SU-DHL-6 (cell line): Measurements from ENCODE around the gene STK39.

Source experiments
- H2AFZ ChIP-seq: fragments of 200-600 bp; sonication (generic); 2 replicates; pipeline ENCODE4 v1.6.1; 2014; ENCODE audit warnings: low read depth, mild to moderate bottlenecking, moderate library complexity, mixed read lengths, antibody characterized with exemption, low read length; ENCODE audit not compliant: severe bottlenecking
- H3F3A ChIP-seq: fragments of 200-600 bp; shearing (Covaris generic); 2 replicates; pipeline ENCODE4 v1.6.0; 2016; ENCODE audit warnings: antibody characterized with exemption, mild to moderate bottlenecking; ENCODE audit not compliant: insufficient read depth
- H3K27ac ChIP-seq: fragments of 200-600 bp; sonication (generic); 2 replicates; pipeline ENCODE4 v1.5.1; 2016; ENCODE audit warnings: low read depth, mild to moderate bottlenecking, low read length, moderate library complexity, mixed read lengths
- H3K27me3 ChIP-seq: fragments of 200-600 bp; sonication (generic), shearing (Covaris generic); 2 replicates; pipeline ENCODE4 v1.6.0; 2014; ENCODE audit warnings: mild to moderate bottlenecking, low read length
- H3K36me3 ChIP-seq: fragments of 200-600 bp; sonication (generic); 2 replicates; pipeline ENCODE4 v1.6.1; 2014; ENCODE audit warnings: mild to moderate bottlenecking, low read length, mixed read lengths
- H3K4me2 ChIP-seq: fragments of 300-600, 200-600 bp; shearing (Covaris generic), sonication (generic); 2 replicates; pipeline ENCODE4 v1.6.0; 2014; ENCODE audit warnings: low read length, low read depth, mild to moderate bottlenecking; ENCODE audit not compliant: poor library complexity, severe bottlenecking
- H3K4me3 ChIP-seq: fragments of 200-600 bp; sonication (generic); 2 replicates; pipeline ENCODE4 v1.5.1; 2014; ENCODE audit warnings: antibody characterized with exemption, low read length, mild to moderate bottlenecking, mixed read lengths; ENCODE audit not compliant: insufficient read depth, poor library complexity, severe bottlenecking
- H3K79me2 ChIP-seq: fragments of 200-600 bp; sonication (generic); 2 replicates; pipeline ENCODE4 v1.6.1; 2014; ENCODE audit warnings: mild to moderate bottlenecking, low read length, moderate library complexity; ENCODE audit not compliant: insufficient read depth
- H3K9ac ChIP-seq: fragments of 200-600 bp; sonication (generic); 2 replicates; pipeline ENCODE4 v1.7.0; 2014; ENCODE audit warnings: mild to moderate bottlenecking, low read length
- H3K9me2 ChIP-seq: fragments of 200-600 bp; sonication (generic); replicated peaks from 2 replicates; pipeline ENCODE4 v1.6.1; 2014; ENCODE audit warnings: low read length; ENCODE audit not compliant: insufficient read depth
- H3K9me3 ChIP-seq: fragments of 200-600 bp; sonication (generic); 2 replicates; pipeline ENCODE4 v1.6.1; 2014; ENCODE audit warnings: low read length, mixed read lengths; ENCODE audit not compliant: insufficient read depth
- H4K20me1 ChIP-seq: fragments of 200-600 bp; sonication (generic); 2 replicates; pipeline ENCODE4 v1.6.1; 2014; ENCODE audit warnings: low read depth, mild to moderate bottlenecking, antibody characterized with exemption, low read length, moderate library complexity, mixed read lengths
- EZH2phosphoT487 ChIP-seq: fragments of 200-600 bp; sonication (generic), shearing (Covaris generic); conservative IDR thresholded peaks from 2 replicates; pipeline ENCODE4 v1.6.1; 2018; ENCODE audit warnings: mild to moderate bottlenecking, antibody characterized with exemption, low read length, moderate library complexity, mixed read lengths
- TF ChIP-seq, protein P1 (sequence below): fragments of 200-600 bp; sonication (generic); IDR thresholded peaks from one replicate; pipeline ENCODE4 v1.5.1; 2017; ENCODE audit warnings: antibody characterized with exemption, mild to moderate bottlenecking, low read length, moderate library complexity; ENCODE audit not compliant: insufficient read depth, poor library complexity, severe bottlenecking

STK39 gene

DNA sequence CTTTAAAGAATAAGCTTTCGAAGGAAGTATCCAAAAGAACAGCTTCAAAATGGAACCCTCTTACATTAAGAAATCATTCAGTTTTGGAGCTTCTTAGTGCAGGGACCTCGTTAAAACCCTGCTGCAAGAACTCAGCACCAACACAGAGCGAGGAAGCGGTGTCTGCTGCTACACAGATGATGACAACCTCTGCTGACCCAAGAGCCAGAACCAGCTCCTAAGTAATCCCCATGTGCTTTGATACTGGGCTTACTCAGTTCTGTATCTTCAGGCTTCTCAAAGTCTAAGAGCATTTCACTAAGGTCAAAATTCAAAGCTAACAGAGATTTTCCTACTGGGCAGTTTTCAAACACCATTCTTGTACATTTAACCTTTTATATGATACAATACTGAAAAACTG lies 194.6 kb downstream of the STK39 start:
- TF ChIP-seq, protein P1, sequence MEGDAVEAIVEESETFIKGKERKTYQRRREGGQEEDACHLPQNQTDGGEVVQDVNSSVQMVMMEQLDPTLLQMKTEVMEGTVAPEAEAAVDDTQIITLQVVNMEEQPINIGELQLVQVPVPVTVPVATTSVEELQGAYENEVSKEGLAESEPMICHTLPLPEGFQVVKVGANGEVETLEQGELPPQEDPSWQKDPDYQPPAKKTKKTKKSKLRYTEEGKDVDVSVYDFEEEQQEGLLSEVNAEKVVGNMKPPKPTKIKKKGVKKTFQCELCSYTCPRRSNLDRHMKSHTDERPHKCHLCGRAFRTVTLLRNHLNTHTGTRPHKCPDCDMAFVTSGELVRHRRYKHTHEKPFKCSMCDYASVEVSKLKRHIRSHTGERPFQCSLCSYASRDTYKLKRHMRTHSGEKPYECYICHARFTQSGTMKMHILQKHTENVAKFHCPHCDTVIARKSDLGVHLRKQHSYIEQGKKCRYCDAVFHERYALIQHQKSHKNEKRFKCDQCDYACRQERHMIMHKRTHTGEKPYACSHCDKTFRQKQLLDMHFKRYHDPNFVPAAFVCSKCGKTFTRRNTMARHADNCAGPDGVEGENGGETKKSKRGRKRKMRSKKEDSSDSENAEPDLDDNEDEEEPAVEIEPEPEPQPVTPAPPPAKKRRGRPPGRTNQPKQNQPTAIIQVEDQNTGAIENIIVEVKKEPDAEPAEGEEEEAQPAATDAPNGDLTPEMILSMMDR, result no peak
- TF ChIP-seq EZH2phosphoT487, result no peak
- H2AFZ ChIP-seq, result no peak overlapping the region
- H3K4me2 ChIP-seq, result no peak overlapping the region
- no peaks in the 10 kb centered on the region for H3K9me3 ChIP-seq
- no peak overlapping the region for H3K27ac ChIP-seq
- no peak overlapping the region for H3K4me3 ChIP-seq
- no peaks in the 10 kb centered on the region for H3K79me2 ChIP-seq
- H3K27me3 ChIP-seq, result no peaks in the 10 kb centered on the region
- no peaks in the 10 kb centered on the region for H3K36me3 ChIP-seq
- H3K9ac ChIP-seq, result no peak overlapping the region
- no peaks in the 10 kb centered on the region for H3F3A ChIP-seq
- H4K20me1 ChIP-seq, result no peaks in the 10 kb centered on the region
- H3K9me2 ChIP-seq, result no peaks in the 10 kb centered on the region

DNA sequence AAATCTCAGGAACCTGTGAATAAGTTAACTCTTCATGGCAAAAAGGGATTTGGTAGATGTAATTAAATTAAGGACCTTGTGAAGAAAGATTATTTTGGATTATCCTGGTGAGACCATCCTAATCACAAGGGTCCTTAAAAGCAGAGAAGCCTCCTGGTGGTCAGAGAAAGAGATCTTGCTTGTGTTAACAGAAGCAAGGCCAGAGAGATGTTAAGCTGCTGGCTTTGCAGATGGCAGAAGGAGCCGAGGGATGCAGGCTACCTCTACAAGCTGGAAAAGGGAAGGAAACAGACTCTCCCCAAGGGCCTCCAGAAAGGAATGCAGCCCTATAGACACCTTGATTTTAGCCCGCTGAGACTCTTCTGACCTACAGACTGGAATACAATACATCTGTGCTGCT lies 197.0 kb downstream of the STK39 start:
- H3K4me3 ChIP-seq, result no peak overlapping the region
- no peak overlapping the region for H3K27ac ChIP-seq
- H3K36me3 ChIP-seq, result no peaks in the 10 kb centered on the region
- H3K4me2 ChIP-seq, result no peak overlapping the region
- no peak overlapping the region for H3K9ac ChIP-seq
- no peak for TF ChIP-seq EZH2phosphoT487
- TF ChIP-seq, protein P1, result no peak
- no peaks in the 10 kb centered on the region for H3F3A ChIP-seq
- H2AFZ ChIP-seq, result no peak overlapping the region
- no peaks in the 10 kb centered on the region for H3K79me2 ChIP-seq
- no peaks in the 10 kb centered on the region for H3K9me3 ChIP-seq
- H3K27me3 ChIP-seq, result no peaks in the 10 kb centered on the region
- H3K9me2 ChIP-seq, result no peaks in the 10 kb centered on the region
- H4K20me1 ChIP-seq, result no peaks in the 10 kb centered on the region

DNA sequence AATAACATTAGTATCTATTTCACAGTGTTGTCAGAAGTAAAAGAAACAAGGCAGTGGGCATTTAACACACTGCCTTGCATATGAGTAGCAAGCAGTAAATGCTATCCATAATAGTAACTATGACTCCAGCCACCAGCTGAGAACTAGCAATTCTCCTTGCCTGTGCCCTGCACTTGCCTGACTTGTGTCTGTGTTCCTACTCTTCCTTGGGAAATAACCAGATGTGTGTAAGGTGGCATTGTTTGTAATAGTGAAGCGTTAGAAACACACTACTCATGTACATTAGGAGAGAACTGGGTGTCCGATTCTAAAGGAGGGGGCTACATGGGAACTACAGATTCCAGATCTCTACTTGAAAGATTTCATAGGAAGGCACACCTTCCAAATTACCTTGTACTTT lies 197.8 kb downstream of the STK39 start:
- H3K9me2 ChIP-seq, result no peaks in the 10 kb centered on the region
- no peaks in the 10 kb centered on the region for H3K27me3 ChIP-seq
- no peaks in the 10 kb centered on the region for H3K9me3 ChIP-seq
- no peak overlapping the region for H3K4me2 ChIP-seq
- no peaks in the 10 kb centered on the region for H4K20me1 ChIP-seq
- H3K79me2 ChIP-seq, result no peaks in the 10 kb centered on the region
- no peaks in the 10 kb centered on the region for H3K36me3 ChIP-seq
- TF ChIP-seq, protein P1, result no peak
- no peak for TF ChIP-seq EZH2phosphoT487
- H3K9ac ChIP-seq, result no peak overlapping the region
- no peak overlapping the region for H2AFZ ChIP-seq
- H3F3A ChIP-seq, result no peaks in the 10 kb centered on the region
- H3K4me3 ChIP-seq, result no peak overlapping the region
- H3K27ac ChIP-seq, result no peak overlapping the region
